ENCODE measurements around the gene CNGB1.
A peak's percentile ranks its signal among the peaks of the same experiment; 100 is the strongest.
"Not testable (repeated sequence)": the region's sequence is repeated elsewhere in the genome, so short reads cannot be mapped to it uniquely, and the experiment has no call there.

Gene CNGB1

DNA sequence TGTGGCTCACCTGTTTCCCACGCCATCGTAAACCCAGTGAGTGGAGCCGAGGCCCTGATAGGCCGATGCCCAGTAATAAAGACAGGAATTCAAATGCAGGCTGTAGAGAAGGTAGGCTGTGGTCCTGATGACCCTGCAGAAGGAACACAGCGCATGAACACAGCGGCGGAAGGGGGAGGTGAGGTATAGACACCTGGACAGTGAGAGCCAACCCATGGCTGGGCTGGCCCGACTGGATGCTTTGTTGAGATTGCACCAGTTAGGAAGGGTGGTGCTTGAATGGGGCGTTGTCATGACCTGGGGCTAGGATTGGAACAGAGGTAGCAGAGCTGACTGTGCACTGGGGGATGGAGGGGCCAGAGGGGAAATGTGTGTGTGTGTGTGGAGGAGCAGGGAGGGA, 59.2 kb downstream of the CNGB1 start:
- DNase-seq (ENCODE audit: low read depth in 4 of 4, low spot score in 1 of 4): no peak

DNA sequence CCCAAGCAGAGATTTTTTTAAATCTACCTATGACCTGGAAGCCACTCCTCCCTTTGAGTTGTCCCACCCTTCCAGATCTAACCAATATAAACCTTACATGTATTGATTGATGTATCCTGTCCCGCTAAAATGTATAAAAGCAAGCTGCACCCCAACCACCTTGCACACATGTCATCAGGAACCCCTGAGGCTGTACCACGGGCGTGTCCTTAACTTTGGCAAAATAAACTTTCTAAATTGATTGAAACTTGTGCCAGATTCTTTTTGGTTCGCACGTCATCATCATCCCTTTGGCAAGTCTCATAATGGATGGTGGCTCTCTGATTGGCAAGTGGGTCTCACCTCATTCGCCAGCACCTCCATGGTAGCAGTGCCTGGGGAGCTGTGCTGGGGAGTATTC, 60.2 kb downstream of the CNGB1 start:
- no peak for DNase-seq (ENCODE audit: low read depth in 4 of 4, low spot score in 1 of 4)

- no peak for DNase-seq (ENCODE audit: low read depth in 4 of 4, low spot score in 1 of 4)
Observed at GRCh38 chr16:57908409-57908987, 62.4 kb downstream of the CNGB1 start.

- DNase-seq (ENCODE audit: low read depth in 4 of 4, low spot score in 1 of 4): peak in 2 of 4 experiments; percentile 4 to 6
Observed at GRCh38 chr16:57906382-57907316, 64.3 kb downstream of the CNGB1 start.

- DNase-seq (ENCODE audit: low read depth in 4 of 4, low spot score in 1 of 4): no peak
Observed at GRCh38 chr16:57904101-57904500, 66.8 kb downstream of the CNGB1 start.

- no peak for DNase-seq (ENCODE audit: low read depth in 4 of 4, low spot score in 1 of 4)
Observed at GRCh38 chr16:57903656-57904055, 67.3 kb downstream of the CNGB1 start.

GRCh38 chr16:57901480-57902069, 69.4 kb downstream of the CNGB1 start:
- no peak for DNase-seq (ENCODE audit: low read depth in 4 of 4, low spot score in 1 of 4)

- no peak for DNase-seq (ENCODE audit: low read depth in 4 of 4, low spot score in 1 of 4)
Observed at GRCh38 chr16:57900796-57901479, 70.0 kb downstream of the CNGB1 start.

GRCh38 chr16:57899771-57900661, 70.9 kb downstream of the CNGB1 start:
- DNase-seq (ENCODE audit: low read depth in 4 of 4, low spot score in 1 of 4): peak; percentile 52 to 73 (median 55)

DNA sequence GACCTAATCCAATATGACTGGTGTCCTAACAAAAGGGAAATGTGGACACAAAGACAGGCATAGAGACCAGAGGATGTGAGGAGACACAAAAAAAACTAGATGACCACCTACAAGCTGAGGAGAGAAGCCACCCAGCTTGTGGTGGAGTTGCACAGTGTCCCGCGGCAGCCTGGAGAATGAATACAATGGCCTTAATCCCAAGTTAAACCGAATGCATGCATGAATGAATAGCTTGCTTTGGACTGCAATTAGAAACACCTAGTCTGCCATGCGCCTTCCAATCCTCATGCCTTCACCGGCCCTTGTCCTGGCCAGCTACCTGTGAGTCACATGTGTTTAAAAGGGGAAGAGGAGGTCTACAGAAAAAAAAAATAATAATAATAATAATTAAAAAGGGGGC, 72.0 kb downstream of the CNGB1 start:
- DNase-seq (ENCODE audit: low read depth in 4 of 4, low spot score in 1 of 4): no peak

DNA sequence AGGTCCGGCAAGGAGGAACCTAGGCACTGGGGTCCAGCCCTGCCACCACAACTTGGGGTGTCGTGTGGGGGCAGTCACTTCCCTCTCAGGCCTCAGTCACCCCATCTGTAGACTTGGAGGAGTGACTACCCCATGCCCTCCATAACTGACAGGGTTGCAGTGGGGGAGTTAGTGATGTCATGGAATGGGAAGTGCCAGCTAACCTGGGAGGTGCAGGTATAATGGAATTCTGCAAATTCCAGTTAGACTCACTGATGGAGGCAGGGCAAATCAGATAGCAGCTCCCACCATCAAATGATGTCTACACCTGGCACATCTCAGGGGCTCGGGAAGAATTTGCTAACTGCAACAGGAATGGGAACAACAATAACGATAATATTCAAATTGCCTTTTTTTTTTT, 72.9 kb downstream of the CNGB1 start:
- DNase-seq (ENCODE audit: low read depth in 4 of 4, low spot score in 1 of 4): no peak

GRCh38 chr16:57897053-57897784, 73.7 kb downstream of the CNGB1 start:
- no peak for DNase-seq (ENCODE audit: low read depth in 4 of 4, low spot score in 1 of 4)

GRCh38 chr16:57895081-57895547, 75.8 kb downstream of the CNGB1 start:
- DNase-seq (ENCODE audit: low read depth in 4 of 4, low spot score in 1 of 4): not testable (repeated sequence)

DNA sequence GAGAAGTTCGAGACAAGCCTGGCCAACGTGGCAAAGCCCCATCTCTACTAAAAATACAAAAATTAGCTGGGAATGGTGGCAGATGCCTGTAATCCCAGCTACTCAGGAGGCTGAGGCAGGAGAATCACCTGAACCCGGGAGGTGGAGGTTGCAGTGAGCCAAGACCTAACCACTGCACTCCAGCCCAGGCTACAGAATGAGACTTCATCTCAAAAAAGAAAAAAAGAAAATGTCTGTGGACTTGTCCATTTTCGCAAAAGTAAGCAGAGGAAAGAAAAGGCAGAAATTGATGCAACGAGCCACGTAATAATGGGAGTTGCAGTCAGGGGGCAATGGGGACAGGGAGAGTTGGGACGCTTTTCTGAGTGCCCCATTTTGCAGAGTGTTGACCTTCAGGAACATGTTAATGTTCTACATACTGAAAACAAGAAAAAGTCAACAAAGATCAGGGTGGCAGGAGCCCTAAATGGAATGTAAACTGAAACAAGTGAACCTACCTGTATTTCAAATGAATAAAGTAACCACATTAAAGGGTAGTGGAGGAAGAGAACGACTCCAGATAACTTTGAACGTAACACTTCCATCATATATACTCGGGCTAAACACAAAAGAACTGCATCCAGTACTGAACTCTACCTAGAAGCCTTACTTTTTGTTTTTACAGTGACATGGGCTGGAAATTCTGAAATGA, 76.4 kb downstream of the CNGB1 start:
- DNase-seq (ENCODE audit: low read depth in 4 of 4, low spot score in 1 of 4): no peak

DNA sequence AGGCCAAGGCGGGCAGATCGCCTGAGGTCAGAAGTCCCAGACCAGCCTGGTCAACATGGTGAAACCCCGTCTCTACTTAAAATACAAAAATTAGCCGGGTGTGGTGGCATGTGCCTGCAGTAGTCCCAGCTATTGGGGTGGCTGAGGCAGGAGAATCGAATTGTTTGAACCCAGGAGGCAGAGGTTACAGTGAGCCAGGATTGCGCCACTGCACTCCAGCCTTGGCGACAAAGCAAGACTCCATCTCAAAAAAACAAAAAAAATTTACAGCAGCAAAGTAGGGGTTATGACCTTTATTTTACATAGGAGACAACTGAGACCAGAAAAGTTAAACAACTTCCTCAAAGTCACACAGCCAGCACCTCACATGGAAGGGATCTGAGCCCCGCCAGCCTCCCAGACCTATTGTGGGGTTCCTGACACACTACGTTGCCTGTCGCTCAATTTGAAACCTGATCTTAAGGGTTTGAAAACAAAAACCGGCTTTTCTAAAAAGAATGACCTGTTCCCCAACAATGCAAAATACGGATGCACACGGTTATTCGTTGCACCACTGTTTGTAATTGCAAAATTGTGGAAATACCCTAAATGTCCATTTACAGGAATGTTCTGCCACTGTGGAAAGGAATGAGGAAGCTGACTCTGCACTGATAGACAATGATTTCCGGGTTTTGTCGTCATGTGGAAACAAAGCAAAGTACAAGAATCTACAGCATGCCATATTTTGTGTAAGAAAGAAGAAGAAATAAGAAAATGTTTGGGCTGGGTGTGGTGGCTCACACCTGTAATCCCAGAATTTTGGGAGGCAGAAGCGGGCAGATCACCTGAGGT, 77.2 kb downstream of the CNGB1 start:
- DNase-seq (ENCODE audit: low read depth in 4 of 4, low spot score in 1 of 4): no peak

GRCh38 chr16:57893217-57893558, 77.7 kb downstream of the CNGB1 start:
- no peak for DNase-seq (ENCODE audit: low read depth in 4 of 4, low spot score in 1 of 4)

GRCh38 chr16:57892447-57893096, 78.4 kb downstream of the CNGB1 start:
- DNase-seq (ENCODE audit: low read depth in 4 of 4, low spot score in 1 of 4): no peak

GRCh38 chr16:57892041-57892440, 78.9 kb downstream of the CNGB1 start:
- DNase-seq (ENCODE audit: low read depth in 4 of 4, low spot score in 1 of 4): no peak
